GM12878 (cell line): ENCODE measurements around the gene TTLL11. TPM values are rescaled to one million over a fixed set of nuclear protein-coding genes. Genes with fewer than 3 reads are reported as not detected.

Experiments
- ATAC-seq: fragments of 200-7000 bp; cut with Tn5 transposase; 3 replicates; pipeline ENCODE4 v1.9.1; 2020; ENCODE audit warnings: mild to moderate bottlenecking, moderate library complexity
- BruUV-seq: library from RNA; stranded (reverse); fragments of 400-500 nt; replicated peaks from 2 replicates; lab custom pipeline; 2021; lab: Mats Ljungman, UMichigan
- CTCF ChIA-PET: fragments of 300-600 bp; sonication (Branson Sonifier 250); formaldehyde crosslinking; extraction: SDS; loops from one replicate; lab custom pipeline; 2021; ENCODE audit warnings: inconsistent platforms; lab: Yijun Ruan, JAX
- POLR2A ChIA-PET: fragments of 350-600 bp; formaldehyde crosslinking; extraction: SDS; loops from one replicate; lab custom pipeline; 2021; ENCODE audit warnings: inconsistent platforms; lab: Charles Lee
- RAD21 ChIA-PET: fragments of 300-600 bp; sonication (Branson Sonifier 250); formaldehyde crosslinking; loops from one replicate; lab custom pipeline; 2023; ENCODE audit warnings: antibody characterized with exemption; ENCODE audit not compliant: unreplicated experiment; lab: Charles Lee
- SMC1A ChIA-PET: fragments of 300-600 bp; sonication (Branson Sonifier 250); formaldehyde crosslinking; loops from one replicate; lab custom pipeline; 2023; ENCODE audit not compliant: unreplicated experiment, uncharacterized antibody; lab: Charles Lee
- DNase-seq: peaks from one replicate; pipeline ENCODE4 v3.0.0-alpha.2; 2011; ENCODE audit warnings: low read depth, low spot score
- FAIRE-seq: peaks from 3 replicates; lab custom pipeline; 2011; peaks lifted over from hg19 to GRCh38; lab: Jason Lieb, UNC
- H2AFZ ChIP-seq: 2 replicates; pipeline ENCODE4 v1.6.0; 2011; ENCODE audit warnings: low read depth, low read length, control low read depth; ENCODE audit not compliant: control insufficient read depth
- H3K27ac ChIP-seq: 2 replicates; pipeline ENCODE4 v1.5.1; 2011; ENCODE audit warnings: control low read depth; ENCODE audit not compliant: control insufficient read depth, insufficient read depth
- H3K27me3 ChIP-seq, 2 experiments: replicated peaks in 1 of 2; 2 replicates each; pipeline versions ENCODE4 v1.6.0 to v1.6.1; 2011; ENCODE audit warnings: low read length in 1 of 2; ENCODE audit not compliant: control insufficient read depth in 2 of 2, insufficient read depth in 2 of 2
- H3K36me3 ChIP-seq, 2 experiments: 2 replicates each; pipeline ENCODE4 v1.5.1; 2011; ENCODE audit warnings: low read length in 1 of 2; ENCODE audit not compliant: control insufficient read depth in 2 of 2, insufficient read depth in 2 of 2
- H3K4me1 ChIP-seq: 2 replicates; pipeline ENCODE4 v1.6.1; 2011; ENCODE audit warnings: mild to moderate bottlenecking, low read length, moderate library complexity, mixed read lengths; ENCODE audit not compliant: control insufficient read depth, insufficient read depth
- H3K4me2 ChIP-seq: 2 replicates; pipeline ENCODE4 v1.6.0; 2011; ENCODE audit warnings: control low read depth; ENCODE audit not compliant: control insufficient read depth, insufficient read depth
- H3K4me3 ChIP-seq: fragments of 200-600 bp; sonication (generic); 2 replicates; pipeline ENCODE4 v1.5.1; 2016
- H3K79me2 ChIP-seq: 2 replicates; pipeline ENCODE4 v1.6.0; 2011; ENCODE audit warnings: low read length; ENCODE audit not compliant: control insufficient read depth, insufficient read depth
- H3K9ac ChIP-seq: 2 replicates; pipeline ENCODE4 v1.8.0; 2011; ENCODE audit warnings: low read length, control low read depth, mixed read lengths; ENCODE audit not compliant: control insufficient read depth, insufficient read depth
- H3K9me3 ChIP-seq: replicated peaks from 3 replicates; pipeline ENCODE4 v1.5.1; 2011; ENCODE audit warnings: mild to moderate bottlenecking, low read length; ENCODE audit not compliant: control insufficient read depth, insufficient read depth
- H4K20me1 ChIP-seq: 2 replicates; pipeline ENCODE4 v1.6.0; 2011; ENCODE audit not compliant: control insufficient read depth, insufficient read depth
- BHLHE40 ChIP-seq, 2 experiments: fragments of 450-650 bp in 1 of 2; IDR thresholded peaks; 2 replicates each; pipeline ENCODE4 v1.6.1; 2011 to 2017; ENCODE audit warnings: low read depth in 2 of 2, borderline replicate concordance in 1 of 2, improper control_type of control experiment in 1 of 2, low read length in 1 of 2, mild to moderate bottlenecking in 1 of 2
- CHD1 ChIP-seq: IDR thresholded peaks from 2 replicates; pipeline ENCODE4 v1.6.1; 2012; ENCODE audit warnings: low read depth, low read length, improper control_type of control experiment
- EZH2 ChIP-seq: IDR thresholded peaks from 2 replicates; pipeline ENCODE4 v1.6.1; 2012; ENCODE audit warnings: low read depth, mild to moderate bottlenecking, control low read depth, inconsistent platforms, low read length, borderline replicate concordance; ENCODE audit not compliant: control insufficient read depth
- IKZF1 ChIP-seq: fragments of 450-650 bp; conservative IDR thresholded peaks from 2 replicates; pipeline ENCODE4 v1.6.1; 2017; ENCODE audit warnings: antibody characterized with exemption, mild to moderate bottlenecking
- IKZF2 ChIP-seq, 2 experiments: fragments of 450-650 bp; IDR thresholded peaks; 2 replicates each; pipeline ENCODE4 v1.6.1; 2017; ENCODE audit warnings: mild to moderate bottlenecking in 2 of 2, moderate library complexity in 2 of 2
- LARP7 ChIP-seq: fragments of 450-650 bp; IDR thresholded peaks from 2 replicates; pipeline ENCODE4 v1.6.1; 2017; ENCODE audit warnings: mild to moderate bottlenecking
- MEF2A ChIP-seq: IDR thresholded peaks from 2 replicates; pipeline ENCODE4 v1.6.1; 2011; ENCODE audit warnings: low read depth, mild to moderate bottlenecking, low read length, moderate library complexity; ENCODE audit not compliant: insufficient read depth
- PAX8 ChIP-seq: fragments of 450-650 bp; IDR thresholded peaks from 2 replicates; pipeline ENCODE4 v1.6.1; 2017; ENCODE audit warnings: mild to moderate bottlenecking, moderate library complexity
- RAD51 ChIP-seq: fragments of 450-650 bp; IDR thresholded peaks from 2 replicates; pipeline ENCODE4 v1.6.1; 2016; ENCODE audit warnings: moderate library complexity, mild to moderate bottlenecking, inconsistent platforms
- SP1 ChIP-seq: IDR thresholded peaks from one replicate; pipeline ENCODE4 v1.6.1; 2011; ENCODE audit warnings: low read depth, low read length
- TCF12 ChIP-seq: IDR thresholded peaks from 2 replicates; pipeline ENCODE4 v1.6.1; 2011; ENCODE audit warnings: low read depth, mild to moderate bottlenecking, low read length
- ZZZ3 ChIP-seq: IDR thresholded peaks from 2 replicates; pipeline ENCODE4 v1.6.1; 2011; ENCODE audit warnings: low read depth; ENCODE audit not compliant: control insufficient read depth, insufficient read length
- WGBS: methylation state at CpG from one replicate; pipeline ENCODE4 v1.1.6; 2016; ENCODE audit warnings: low lambda C conversion rate; ENCODE audit not compliant: insufficient replicate concordance, insufficient coverage; ENCODE audit errors: missing lambda C conversion rate; 5-methylcytosine and 5-hydroxymethylcytosine counted together
- in situ Hi-C: fragments of 300-500 bp; cut with MboI; formaldehyde crosslinking; loops from 9 replicates; pipeline ENCODE4 v1.14.3; 2018; ENCODE audit warnings: mixed read lengths
- intact Hi-C: fragments of 100-400 bp; cut with micrococcal nuclease; formaldehyde crosslinking; loops from one replicate; pipeline ENCODE4 v1.14.2; 2022; ENCODE audit not compliant: unreplicated experiment
- polyA plus RNA-seq, 11 experiments: library from polyadenylated mRNA; depleted of rRNA in 4 of 11; unstranded in 6 of 11; stranded (reverse) in 5 of 11; fragments of >200 nt; fragmentation: Nextera tagmentation in 4 of 11; fragmentation: Illumina TruSeq in 1 of 11; extraction: Ambion mirVana in 4 of 11; extraction: Trizol in 1 of 11; gene quantifications; 1 replicate in 1 of 11; 2 replicates in 10 of 11; pipeline versions ENCODE4 v1.2.1 to v1.2.3, GENCODE V29; 2011 to 2016; ENCODE audit warnings: inconsistent platforms in 2 of 11, missing spikeins in 2 of 11, low read depth in 1 of 11
- total RNA-seq, 4 experiments: library from RNA; depleted of rRNA in 3 of 4; stranded (reverse); fragments of >200 nt in 3 of 4; fragmentation: Illumina TruSeq in 1 of 4; extraction: Trizol in 1 of 4; gene quantifications; 2 replicates each; pipeline versions ENCODE4 v1.2.1 to v1.2.3, GENCODE V29; 2013 to 2021
- TF ChIP-seq, protein P1 (sequence below): fragments of 450-650 bp; formaldehyde crosslinking; IDR thresholded peaks from 2 replicates; pipeline ENCODE4 v1.4.0; 2022; ENCODE audit warnings: mild to moderate bottlenecking, moderate library complexity
- TF ChIP-seq, protein P2 (sequence below): fragments of 450-650 bp; IDR thresholded peaks from 2 replicates; pipeline ENCODE4 v1.6.1; 2016; ENCODE audit warnings: mild to moderate bottlenecking
- TF ChIP-seq, protein P3 (sequence below): fragments of 450-650 bp; IDR thresholded peaks from 2 replicates; pipeline ENCODE4 v1.6.1; 2017; ENCODE audit warnings: low read depth, mild to moderate bottlenecking, moderate library complexity
- TF ChIP-seq, protein P4 (sequence below): IDR thresholded peaks from 2 replicates; pipeline ENCODE4 v1.6.1; 2012; ENCODE audit warnings: low read depth, low read length, improper control_type of control experiment

TTLL11 gene
- total and polyA plus RNA-seq, 10 of the 15 experiments (the other 5 are each of a cell fraction or from before 2014, with no cell fraction given): 1.2 to 3.7 (median 2.9) TPM

DNA sequence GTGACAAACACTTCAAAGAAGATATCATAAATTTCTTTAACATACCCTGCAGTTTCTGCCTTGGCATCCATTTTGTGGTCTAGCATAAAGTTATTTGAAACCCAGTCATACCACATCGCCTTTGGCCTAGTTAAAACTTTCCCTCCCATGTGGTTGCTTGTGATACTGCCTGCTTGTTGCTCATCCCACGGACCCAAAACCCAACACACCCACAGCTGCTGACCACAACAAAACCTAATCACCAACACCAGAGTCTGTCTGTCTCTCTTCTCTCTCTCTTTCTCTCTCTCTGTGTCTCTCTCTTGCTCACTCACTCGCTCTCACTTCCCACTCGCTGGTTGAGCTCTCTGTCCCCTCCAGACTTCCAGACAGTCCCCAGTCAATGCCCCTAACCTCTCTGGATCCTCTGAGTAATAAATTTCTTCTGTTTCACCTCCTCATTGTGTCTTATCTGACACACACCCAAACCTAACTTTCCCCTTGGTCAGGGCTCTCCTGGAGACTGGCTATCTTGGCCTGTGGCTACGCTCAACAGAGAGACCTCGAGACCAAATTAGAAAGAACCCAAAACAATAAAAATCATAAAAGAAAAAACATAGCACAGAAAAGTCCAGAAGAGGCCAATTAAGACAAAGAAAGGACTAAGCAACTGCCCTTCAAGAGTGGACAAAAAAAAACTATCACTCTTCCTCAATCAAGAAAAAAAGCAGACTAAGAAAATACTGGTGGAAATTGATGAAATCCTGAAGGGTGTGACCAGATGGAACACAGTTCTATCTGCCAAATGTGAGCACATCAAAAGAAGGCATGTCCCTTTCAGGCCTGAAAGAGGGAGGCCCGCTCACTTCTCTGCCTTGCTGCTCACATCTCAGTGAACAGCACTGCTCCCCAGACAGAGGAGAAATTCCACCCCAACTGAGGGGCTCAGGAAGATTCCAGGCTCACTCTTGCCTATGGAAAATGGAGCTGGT, 41.5 kb downstream of the TTLL11 start (continued):
- TF ChIP-seq, protein P1, sequence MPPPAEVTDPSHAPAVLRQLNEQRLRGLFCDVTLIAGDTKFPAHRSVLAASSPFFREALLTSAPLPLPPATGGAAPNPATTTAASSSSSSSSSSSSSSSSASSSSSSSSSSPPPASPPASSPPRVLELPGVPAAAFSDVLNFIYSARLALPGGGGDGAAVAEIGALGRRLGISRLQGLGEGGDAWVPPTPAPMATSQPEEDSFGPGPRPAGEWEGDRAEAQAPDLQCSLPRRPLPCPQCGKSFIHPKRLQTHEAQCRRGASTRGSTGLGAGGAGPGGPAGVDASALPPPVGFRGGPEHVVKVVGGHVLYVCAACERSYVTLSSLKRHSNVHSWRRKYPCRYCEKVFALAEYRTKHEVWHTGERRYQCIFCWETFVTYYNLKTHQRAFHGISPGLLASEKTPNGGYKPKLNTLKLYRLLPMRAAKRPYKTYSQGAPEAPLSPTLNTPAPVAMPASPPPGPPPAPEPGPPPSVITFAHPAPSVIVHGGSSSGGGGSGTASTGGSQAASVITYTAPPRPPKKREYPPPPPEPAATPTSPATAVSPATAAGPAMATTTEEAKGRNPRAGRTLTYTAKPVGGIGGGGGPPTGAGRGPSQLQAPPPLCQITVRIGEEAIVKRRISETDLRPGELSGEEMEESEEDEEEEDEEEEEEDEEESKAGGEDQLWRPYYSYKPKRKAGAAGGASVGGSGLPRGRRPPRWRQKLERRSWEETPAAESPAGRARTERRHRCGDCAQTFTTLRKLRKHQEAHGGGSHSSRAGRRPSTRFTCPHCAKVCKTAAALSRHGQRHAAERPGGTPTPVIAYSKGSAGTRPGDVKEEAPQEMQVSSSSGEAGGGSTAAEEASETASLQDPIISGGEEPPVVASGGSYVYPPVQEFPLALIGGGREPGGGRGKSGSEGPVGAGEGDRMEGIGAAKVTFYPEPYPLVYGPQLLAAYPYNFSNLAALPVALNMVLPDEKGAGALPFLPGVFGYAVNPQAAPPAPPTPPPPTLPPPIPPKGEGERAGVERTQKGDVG (CRISPR knock-in tag): no peak
- TF ChIP-seq, all 136 proteins: peak for 24

- BruUV-seq: no TSS peak
- DNase-seq (no peak), FAIRE-seq (no peak), ATAC-seq (no peak)
- no peaks in the 10 kb centered on the region; the same call in 2 of the 3 replicates for H3K9me3 ChIP-seq
- WGBS: 99% methylated on average over 7 of the region's 7 CpGs
- no peak overlapping the region for H2AFZ ChIP-seq
- H3K4me1 ChIP-seq: peaks cover 5% of the 10 kb centered on the region
- ChIA-PET SMC1A (no interaction called here), POLR2A (no interaction called here), RAD21 (no interaction called here), CTCF (no interaction called here)
- in situ Hi-C loops (no loop called here), intact Hi-C loops (no loop called here)
- H3K9ac ChIP-seq: no peak overlapping the region
- H3K4me3 ChIP-seq: no peak overlapping the region
- H3K27me3 ChIP-seq: no peaks in the 10 kb centered on the region
- no peaks in the 10 kb centered on the region for H4K20me1 ChIP-seq
- no peak overlapping the region for H3K27ac ChIP-seq
- H3K4me2 ChIP-seq: no peak overlapping the region
- H3K79me2 ChIP-seq: no peaks in the 10 kb centered on the region
- H3K36me3 ChIP-seq: no peaks in the 10 kb centered on the region
- TF ChIP-seq SP1 (no peak), IKZF1 (no peak), LARP7 (no peak), PAX8 (no peak), RAD51 (no peak), MEF2A (no peak), TCF12 (no peak), EZH2 (no peak), CHD1 (no peak), BHLHE40 (IDR thresholded peaks at IDR 0.05; ENCODE audit: borderline replicate concordance in 1 of 2, low read depth in 2 of 2, low read length in 1 of 2) (no peak), IKZF2 (IDR thresholded peaks at IDR 0.05) (no peak), ZZZ3 (no peak)
- TF ChIP-seq, protein P2, sequence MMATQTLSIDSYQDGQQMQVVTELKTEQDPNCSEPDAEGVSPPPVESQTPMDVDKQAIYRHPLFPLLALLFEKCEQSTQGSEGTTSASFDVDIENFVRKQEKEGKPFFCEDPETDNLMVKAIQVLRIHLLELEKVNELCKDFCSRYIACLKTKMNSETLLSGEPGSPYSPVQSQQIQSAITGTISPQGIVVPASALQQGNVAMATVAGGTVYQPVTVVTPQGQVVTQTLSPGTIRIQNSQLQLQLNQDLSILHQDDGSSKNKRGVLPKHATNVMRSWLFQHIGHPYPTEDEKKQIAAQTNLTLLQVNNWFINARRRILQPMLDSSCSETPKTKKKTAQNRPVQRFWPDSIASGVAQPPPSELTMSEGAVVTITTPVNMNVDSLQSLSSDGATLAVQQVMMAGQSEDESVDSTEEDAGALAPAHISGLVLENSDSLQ: no peak
- TF ChIP-seq, protein P3, sequence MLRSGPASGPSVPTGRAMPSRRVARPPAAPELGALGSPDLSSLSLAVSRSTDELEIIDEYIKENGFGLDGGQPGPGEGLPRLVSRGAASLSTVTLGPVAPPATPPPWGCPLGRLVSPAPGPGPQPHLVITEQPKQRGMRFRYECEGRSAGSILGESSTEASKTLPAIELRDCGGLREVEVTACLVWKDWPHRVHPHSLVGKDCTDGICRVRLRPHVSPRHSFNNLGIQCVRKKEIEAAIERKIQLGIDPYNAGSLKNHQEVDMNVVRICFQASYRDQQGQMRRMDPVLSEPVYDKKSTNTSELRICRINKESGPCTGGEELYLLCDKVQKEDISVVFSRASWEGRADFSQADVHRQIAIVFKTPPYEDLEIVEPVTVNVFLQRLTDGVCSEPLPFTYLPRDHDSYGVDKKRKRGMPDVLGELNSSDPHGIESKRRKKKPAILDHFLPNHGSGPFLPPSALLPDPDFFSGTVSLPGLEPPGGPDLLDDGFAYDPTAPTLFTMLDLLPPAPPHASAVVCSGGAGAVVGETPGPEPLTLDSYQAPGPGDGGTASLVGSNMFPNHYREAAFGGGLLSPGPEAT: no peak
- TF ChIP-seq, protein P4, sequence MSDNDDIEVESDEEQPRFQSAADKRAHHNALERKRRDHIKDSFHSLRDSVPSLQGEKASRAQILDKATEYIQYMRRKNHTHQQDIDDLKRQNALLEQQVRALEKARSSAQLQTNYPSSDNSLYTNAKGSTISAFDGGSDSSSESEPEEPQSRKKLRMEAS: no peak
Observed at GRCh38 chr9:122050167-122050566, 42.9 kb downstream of the TTLL11 start.
